ENCODE results near the gene MMADHC.

- TF ChIP-seq CTCF (IDR thresholded peaks at IDR 0.05) (no peak), POLR2A (IDR thresholded peaks at IDR 0.05) (no peak)
These were observed 47.4 kb downstream of the MMADHC start for GRCh38 chr2:149540138-149540537.

Data from thyroid gland (tissue), 4 donors.